K562 (cell line): ENCODE results near the gene MRPL4.

ENCODE experiments used
- PRMT5 ChIP-seq: sonication (generic); formaldehyde crosslinking; IDR thresholded peaks from 2 replicates; pipeline ENCODE4 v1.5.0; 2020; ENCODE audit warnings: missing genetic modification reagents
- TF ChIP-seq, protein P1 (sequence below), 2 experiments: fragments of 450-650 bp; IDR thresholded peaks; 2 replicates each; pipeline ENCODE4 v1.6.1; 2016; ENCODE audit warnings: mild to moderate bottlenecking in 2 of 2, borderline replicate concordance in 1 of 2, low read depth in 1 of 2, moderate library complexity in 1 of 2
- TF ChIP-seq, protein P2 (sequence below): fragments of 450-650 bp; conservative IDR thresholded peaks from 2 replicates; pipeline ENCODE4 v1.6.1; 2016; ENCODE audit warnings: missing genetic modification characterization, low read depth, mild to moderate bottlenecking, missing compliant biosample characterization, moderate library complexity

DNA sequence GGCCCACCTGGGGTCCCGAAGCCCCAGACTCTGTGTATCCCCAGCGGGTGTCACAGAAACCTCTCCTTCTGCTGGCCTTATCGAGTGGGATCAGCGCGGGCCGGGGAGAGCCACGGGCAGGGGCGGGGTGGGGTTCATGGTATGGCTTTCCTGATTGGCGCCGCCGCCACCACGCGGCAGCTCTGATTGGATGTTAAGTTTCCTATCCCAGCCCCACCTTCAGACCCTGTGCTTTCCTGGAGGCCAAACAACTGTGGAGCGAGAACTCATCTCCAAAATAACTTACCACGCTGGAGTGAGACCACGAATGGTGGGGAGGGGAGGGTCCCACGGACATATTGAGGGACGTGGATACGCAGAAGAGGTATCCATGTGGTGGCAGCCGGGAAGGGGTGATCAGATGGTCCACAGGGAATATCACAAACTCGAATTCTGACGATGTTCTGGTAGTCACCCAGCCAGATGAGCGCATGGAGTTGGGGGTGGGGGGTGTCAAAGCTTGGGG lies 36.7 kb downstream of the MRPL4 start:
- no peak for TF ChIP-seq PRMT5 (CRISPR knock-in tag)
- TF ChIP-seq, protein P1, sequence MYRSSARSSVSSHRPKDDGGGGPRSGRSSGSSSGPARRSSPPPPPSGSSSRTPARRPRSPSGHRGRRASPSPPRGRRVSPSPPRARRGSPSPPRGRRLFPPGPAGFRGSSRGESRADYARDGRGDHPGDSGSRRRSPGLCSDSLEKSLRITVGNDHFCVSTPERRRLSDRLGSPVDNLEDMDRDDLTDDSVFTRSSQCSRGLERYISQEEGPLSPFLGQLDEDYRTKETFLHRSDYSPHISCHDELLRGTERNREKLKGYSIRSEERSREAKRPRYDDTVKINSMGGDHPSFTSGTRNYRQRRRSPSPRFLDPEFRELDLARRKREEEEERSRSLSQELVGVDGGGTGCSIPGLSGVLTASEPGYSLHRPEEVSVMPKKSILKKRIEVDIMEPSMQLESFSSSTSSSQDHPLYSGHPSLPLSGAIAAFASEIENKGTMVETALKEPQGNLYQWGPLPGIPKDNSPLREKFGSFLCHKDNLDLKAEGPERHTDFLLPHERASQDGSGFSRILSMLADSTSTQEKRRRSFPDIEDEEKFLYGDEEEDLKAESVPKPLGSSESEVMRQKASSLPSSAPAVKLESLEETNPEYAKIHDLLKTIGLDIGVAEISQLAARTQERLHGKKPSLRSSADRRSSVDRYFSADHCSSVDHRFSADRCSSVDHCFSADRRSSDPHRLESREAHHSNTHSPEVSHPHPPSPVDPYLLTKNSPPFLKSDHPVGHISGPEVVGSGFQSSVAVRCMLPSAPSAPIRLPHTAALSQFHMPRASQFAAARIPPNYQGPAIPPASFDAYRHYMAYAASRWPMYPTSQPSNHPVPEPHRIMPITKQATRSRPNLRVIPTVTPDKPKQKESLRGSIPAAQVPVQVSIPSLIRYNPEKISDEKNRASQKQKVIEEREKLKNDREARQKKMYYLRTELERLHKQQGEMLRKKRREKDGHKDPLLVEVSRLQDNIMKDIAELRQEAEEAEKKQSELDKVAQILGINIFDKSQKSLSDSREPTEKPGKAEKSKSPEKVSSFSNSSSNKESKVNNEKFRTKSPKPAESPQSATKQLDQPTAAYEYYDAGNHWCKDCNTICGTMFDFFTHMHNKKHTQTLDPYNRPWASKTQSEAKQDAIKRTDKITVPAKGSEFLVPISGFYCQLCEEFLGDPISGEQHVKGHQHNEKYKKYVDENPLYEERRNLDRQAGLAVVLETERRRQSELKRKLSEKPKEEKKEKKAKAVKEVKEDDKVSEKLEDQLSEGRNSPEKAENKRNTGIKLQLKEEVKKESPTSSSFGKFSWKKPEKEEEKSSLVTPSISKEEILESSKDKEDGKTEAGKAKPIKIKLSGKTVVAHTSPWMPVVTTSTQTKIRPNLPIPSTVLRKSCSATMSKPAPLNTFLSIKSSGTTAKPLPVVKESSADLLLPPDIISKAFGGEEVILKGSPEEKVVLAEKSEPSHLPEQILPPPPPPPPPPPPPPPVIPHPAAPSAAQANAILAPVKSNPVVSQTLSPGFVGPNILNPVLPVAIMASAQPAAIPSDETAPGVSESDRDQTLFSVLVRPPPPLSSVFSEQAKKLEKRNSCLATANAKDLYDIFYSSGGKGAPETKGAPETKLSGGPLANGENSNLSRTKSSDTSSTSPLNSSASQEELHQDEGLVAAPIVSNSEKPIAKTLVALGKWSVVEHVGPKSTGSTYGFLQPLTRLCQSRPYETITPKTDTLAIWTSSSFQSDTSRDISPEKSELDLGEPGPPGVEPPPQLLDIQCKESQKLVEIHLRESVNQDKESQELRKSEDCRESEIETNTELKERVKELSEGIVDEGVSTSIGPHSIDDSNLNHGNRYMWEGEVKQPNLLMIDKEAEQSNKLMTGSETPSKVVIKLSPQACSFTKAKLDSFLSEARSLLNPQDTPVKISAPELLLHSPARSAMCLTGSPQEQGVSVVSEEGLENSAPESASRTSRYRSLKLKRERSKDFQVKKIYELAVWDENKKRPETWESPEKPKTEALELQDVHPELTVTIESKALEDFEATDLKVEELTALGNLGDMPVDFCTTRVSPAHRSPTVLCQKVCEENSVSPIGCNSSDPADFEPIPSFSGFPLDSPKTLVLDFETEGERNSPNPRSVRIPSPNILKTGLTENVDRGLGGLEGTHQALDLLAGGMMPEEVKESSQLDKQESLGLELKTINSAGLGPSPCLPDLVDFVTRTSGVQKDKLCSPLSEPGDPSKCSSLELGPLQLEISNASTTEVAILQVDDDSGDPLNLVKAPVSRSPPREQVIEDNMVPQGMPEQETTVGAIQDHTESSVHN (IDR thresholded peaks at IDR 0.05; ENCODE audit: borderline replicate concordance in 1 of 2, low read depth in 1 of 2) = no peak
- TF ChIP-seq, protein P2, sequence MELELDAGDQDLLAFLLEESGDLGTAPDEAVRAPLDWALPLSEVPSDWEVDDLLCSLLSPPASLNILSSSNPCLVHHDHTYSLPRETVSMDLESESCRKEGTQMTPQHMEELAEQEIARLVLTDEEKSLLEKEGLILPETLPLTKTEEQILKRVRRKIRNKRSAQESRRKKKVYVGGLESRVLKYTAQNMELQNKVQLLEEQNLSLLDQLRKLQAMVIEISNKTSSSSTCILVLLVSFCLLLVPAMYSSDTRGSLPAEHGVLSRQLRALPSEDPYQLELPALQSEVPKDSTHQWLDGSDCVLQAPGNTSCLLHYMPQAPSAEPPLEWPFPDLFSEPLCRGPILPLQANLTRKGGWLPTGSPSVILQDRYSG = no peak
